H4 (cell line): ENCODE data around the gene GAPVD1. TPM values are rescaled to one million over a fixed set of nuclear protein-coding genes. Genes with fewer than 3 reads are reported as not detected.
"Not testable (repeated sequence)": the region's sequence is repeated elsewhere in the genome, so short reads cannot be mapped to it uniquely, and the experiment has no call there.

Source experiments
- DNase-seq: peaks from one replicate; pipeline ENCODE4 v3.0.0-alpha.2; 2015; ENCODE audit warnings: low spot score
- total RNA-seq: library from RNA; depleted of rRNA; stranded (reverse); fragments of >200 nt; shearing (Covaris generic); gene quantifications from 2 replicates; pipeline ENCODE4 v1.2.3, GENCODE V29; 2014

The GAPVD1 gene
- total RNA-seq, 1 experiment from 2014 or later = 23.1 TPM

GRCh38 chr9:125255781-125256391 lies 5.7 kb upstream of the GAPVD1 start:
- DNase-seq = no peak

- DNase-seq = no peak
These were observed 3.4 kb upstream of the GAPVD1 start for GRCh38 chr9:125258160-125258785.

- no peak for DNase-seq
These were observed 2.6 kb upstream of the GAPVD1 start for GRCh38 chr9:125258832-125259534.

GRCh38 chr9:125260561-125260960 lies 1.1 kb upstream of the GAPVD1 start:
- DNase-seq = no peak

- no peak for DNase-seq
These were observed 817 bp downstream of the GAPVD1 start for GRCh38 chr9:125262294-125262991.

GRCh38 chr9:125264068-125264467 lies 2.4 kb downstream of the GAPVD1 start:
- DNase-seq = not testable (repeated sequence)

- DNase-seq = no peak
These were observed 6.9 kb downstream of the GAPVD1 start for GRCh38 chr9:125268394-125269013.

- DNase-seq = no peak
These were observed 7.4 kb downstream of the GAPVD1 start for GRCh38 chr9:125269014-125269397.

GRCh38 chr9:125271081-125271480 lies 9.5 kb downstream of the GAPVD1 start:
- DNase-seq = no peak

- DNase-seq = no peak
These were observed 11.1 kb downstream of the GAPVD1 start for GRCh38 chr9:125272697-125273096.

GRCh38 chr9:125276771-125277170 lies 15.1 kb downstream of the GAPVD1 start:
- DNase-seq = no peak

GRCh38 chr9:125277411-125277810 lies 15.8 kb downstream of the GAPVD1 start:
- DNase-seq = no peak

- DNase-seq = no peak
These were observed 19.3 kb downstream of the GAPVD1 start for GRCh38 chr9:125280945-125281344.

GRCh38 chr9:125284855-125285254 lies 23.2 kb downstream of the GAPVD1 start:
- no peak for DNase-seq

- DNase-seq = not testable (repeated sequence)
These were observed 25.4 kb downstream of the GAPVD1 start for GRCh38 chr9:125286935-125287433.

- DNase-seq = no peak
These were observed 31.5 kb downstream of the GAPVD1 start for GRCh38 chr9:125293134-125293533.

GRCh38 chr9:125295657-125296056 lies 34.0 kb downstream of the GAPVD1 start:
- DNase-seq = no peak

- no peak for DNase-seq
These were observed 35.3 kb downstream of the GAPVD1 start for GRCh38 chr9:125296843-125297372.

- DNase-seq = no peak
These were observed 36.3 kb downstream of the GAPVD1 start for GRCh38 chr9:125297917-125298316.

GRCh38 chr9:125302241-125302640 lies 40.6 kb downstream of the GAPVD1 start:
- DNase-seq = no peak

- DNase-seq = no peak
These were observed 42.6 kb downstream of the GAPVD1 start for GRCh38 chr9:125304273-125304672.

GRCh38 chr9:125312411-125312810 lies 50.8 kb downstream of the GAPVD1 start:
- DNase-seq = no peak
